AG09309 (cell line): Measurements from ENCODE around the gene VPS13A.
A peak's percentile ranks its signal among the peaks of the same experiment; 100 is the strongest.

Experiments
- DNase-seq: peaks from one replicate; pipeline ENCODE4 v3.0.0-alpha.2; 2010; ENCODE audit warnings: low read depth
- H3K4me3 ChIP-seq: 2 replicates; pipeline ENCODE4 v1.5.1; 2011; ENCODE audit warnings: mild to moderate bottlenecking, low read depth, low read length, moderate library complexity; ENCODE audit not compliant: control insufficient read depth
- CTCF ChIP-seq: IDR thresholded peaks from 2 replicates; pipeline ENCODE4 v1.5.1; 2011; ENCODE audit warnings: mild to moderate bottlenecking, low read depth, low read length, inconsistent platforms; ENCODE audit not compliant: insufficient read depth, control insufficient read depth; ENCODE audit errors: missing control alignments

VPS13A gene

DNA sequence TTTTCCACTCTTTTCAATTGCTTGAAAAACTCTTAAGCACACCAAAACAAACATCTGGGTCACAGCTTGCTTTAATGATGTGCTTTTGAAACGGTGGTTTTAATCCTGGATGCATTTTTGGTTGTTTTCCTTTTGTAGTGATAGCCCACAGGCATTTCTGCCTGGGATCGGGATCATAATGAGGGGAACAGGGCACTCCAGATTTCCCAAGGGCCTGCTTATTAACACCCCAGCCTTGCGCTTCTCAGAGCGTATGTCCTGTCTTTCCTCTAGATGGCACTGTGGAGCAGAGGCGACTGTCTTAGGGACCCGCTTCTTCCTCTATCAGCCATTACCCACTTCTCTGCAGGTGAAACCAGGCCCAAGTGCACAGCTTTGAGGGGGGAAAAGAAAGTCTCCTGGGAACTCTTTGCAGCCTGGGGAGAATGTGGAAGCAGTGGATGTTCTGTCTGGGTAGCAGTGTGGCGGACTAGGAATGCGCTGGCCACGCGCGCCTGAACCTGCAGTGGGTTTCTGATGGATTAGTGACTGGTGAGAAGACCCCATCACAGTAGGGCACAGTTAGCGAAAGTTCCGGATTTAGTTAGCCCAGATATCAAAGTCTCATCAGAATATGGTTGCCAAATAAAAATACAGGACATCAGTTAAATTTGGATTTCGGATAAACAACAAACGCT lies 280.7 kb downstream of the VPS13A start:
- peak; percentile 91 for TF ChIP-seq CTCF
- no peak overlapping the region for H3K4me3 ChIP-seq
- peak; percentile 32 for DNase-seq

DNA sequence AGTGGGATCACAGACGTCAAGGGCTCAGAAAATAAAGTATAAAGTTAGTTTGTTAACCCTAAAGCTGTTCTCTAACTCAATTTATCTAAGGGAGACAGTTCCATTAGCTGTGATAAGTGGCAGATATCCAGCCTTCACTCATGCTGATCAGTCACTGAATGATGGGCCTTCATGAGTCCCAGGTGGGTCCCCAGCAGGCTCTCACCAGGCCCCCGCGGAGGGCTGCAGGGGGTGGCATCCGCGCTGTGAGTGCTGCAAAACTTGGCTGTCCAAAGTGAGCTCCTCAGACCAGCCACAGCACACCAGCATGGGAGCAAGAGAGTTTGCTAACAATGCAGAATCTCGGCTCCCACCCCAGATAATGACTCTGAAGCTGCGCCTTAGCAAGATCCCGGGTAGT lies 283.6 kb downstream of the VPS13A start:
- TF ChIP-seq CTCF, result no peak
- H3K4me3 ChIP-seq, result no peak overlapping the region
- DNase-seq, result no peak

- no peak overlapping the region for H3K4me3 ChIP-seq
- TF ChIP-seq CTCF, result no peak
- DNase-seq, result no peak
Measured at GRCh38 chr9:77462066-77462465, 284.7 kb downstream of the VPS13A start.

GRCh38 chr9:77463151-77463550 lies 285.8 kb downstream of the VPS13A start:
- TF ChIP-seq CTCF, result no peak
- H3K4me3 ChIP-seq, result no peak overlapping the region
- no peak for DNase-seq

- TF ChIP-seq CTCF, result no peak
- H3K4me3 ChIP-seq, result no peak overlapping the region
- no peak for DNase-seq
Measured at GRCh38 chr9:77464661-77465060, 287.3 kb downstream of the VPS13A start.

GRCh38 chr9:77469515-77470231 lies 292.3 kb downstream of the VPS13A start:
- peak; percentile 35 for DNase-seq
- no peak for TF ChIP-seq CTCF

More at GRCh38 chr9:77469515-77470231, 292.3 kb downstream of the VPS13A start:
- no peak overlapping the region for H3K4me3 ChIP-seq
